ENCODE results near the gene RPTOR.
"Not testable (repeated sequence)": the region's sequence is repeated elsewhere in the genome, so short reads cannot be mapped to it uniquely, and the experiment has no call there.

RPTOR gene

DNA sequence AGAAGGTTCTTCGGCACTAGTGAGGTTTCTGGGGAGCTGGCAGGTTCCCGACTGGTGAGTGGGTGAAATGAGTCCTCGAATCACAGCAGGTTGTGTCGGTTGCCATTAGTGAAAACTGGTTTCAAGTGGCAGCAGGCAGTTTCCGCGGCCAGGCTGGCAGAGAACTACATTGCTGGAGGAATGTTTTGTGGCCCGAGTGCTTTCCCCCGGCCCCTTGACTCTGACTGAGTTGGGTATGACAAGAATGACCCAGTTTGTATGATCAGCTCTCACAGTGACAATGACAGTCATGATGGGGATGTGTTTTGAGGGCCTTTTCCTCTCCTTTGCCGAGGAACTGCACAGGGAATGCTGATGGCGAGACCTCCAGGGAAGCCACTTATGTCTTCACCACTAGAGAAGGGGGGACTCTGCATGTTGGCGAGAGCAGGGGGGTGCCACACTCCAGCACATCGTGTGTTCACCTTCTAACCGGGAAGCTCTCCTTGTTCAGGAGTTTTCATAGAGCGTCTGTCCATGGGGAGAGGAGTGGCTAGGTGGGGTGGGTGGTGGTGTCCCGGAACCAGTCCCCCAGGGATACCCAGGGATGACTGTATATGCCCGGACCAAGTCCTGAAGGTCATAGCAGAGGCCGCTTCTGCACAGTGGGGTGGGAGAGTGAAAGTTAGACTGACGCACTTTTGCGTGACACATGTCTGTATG is 241.0 kb downstream of the RPTOR start:
- DNase-seq (ENCODE audit: low read depth) = no peak

DNA sequence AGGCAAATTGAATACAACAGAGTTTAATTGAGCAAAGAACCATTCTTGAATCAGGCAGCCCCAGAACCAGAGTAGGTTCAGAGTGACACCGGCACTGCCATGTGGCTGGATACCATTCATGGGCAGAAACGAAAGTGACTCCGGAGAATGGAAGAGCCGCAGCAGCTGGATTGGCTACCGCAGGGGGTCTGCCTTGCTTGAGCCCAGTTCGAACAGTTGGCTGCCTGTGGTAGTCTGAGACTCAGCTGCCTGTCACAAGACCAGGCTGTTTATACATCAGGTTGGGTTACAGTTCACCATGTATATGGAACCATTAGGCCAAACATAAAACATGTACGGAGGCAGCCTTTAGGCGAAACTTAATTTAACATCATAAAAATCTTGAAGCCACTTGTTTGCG is 241.8 kb downstream of the RPTOR start:
- DNase-seq (ENCODE audit: low read depth) = no peak

GRCh38 chr17:80786887-80787286 is 242.2 kb downstream of the RPTOR start:
- DNase-seq (ENCODE audit: low read depth) = no peak

GRCh38 chr17:80787881-80788280 is 243.2 kb downstream of the RPTOR start:
- DNase-seq (ENCODE audit: low read depth) = no peak

GRCh38 chr17:80789356-80789902 is 244.8 kb downstream of the RPTOR start:
- DNase-seq (ENCODE audit: low read depth) = no peak

DNA sequence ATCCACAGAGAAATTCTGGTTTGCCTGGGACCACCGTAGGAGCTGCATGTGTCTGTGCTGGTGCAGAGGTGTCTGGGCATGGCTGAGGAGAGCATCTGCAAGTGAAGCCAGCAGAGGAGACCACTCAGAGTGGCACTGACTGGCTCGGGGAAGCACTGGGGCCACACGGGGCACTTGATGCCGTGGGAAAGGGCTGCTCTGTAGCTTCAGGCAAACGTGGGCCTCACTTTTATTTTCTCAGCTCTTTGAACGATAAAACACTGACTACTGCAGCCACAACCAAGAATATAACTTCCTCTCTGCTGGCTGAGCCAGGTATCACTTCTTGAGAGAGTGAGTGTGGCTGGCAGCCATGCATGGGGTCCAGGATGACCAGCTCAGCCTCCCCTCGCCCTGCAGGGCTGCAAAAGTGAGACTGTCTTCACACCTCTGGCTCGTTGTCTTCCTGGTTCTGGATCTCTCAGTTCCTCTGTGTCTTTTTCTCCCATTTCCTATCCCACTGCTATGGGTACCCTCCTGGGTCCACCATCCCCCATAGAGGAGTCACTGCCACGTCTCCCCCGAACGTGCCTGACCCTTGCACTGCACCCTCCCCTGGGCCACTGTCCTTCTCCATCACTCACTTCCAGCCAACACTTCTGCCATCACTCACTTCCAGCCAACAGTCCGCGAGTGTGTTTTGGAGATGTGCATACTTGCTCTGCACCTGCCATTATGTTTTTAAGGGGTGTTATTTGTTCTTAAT is 245.6 kb downstream of the RPTOR start:
- no peak for DNase-seq (ENCODE audit: low read depth)

DNA sequence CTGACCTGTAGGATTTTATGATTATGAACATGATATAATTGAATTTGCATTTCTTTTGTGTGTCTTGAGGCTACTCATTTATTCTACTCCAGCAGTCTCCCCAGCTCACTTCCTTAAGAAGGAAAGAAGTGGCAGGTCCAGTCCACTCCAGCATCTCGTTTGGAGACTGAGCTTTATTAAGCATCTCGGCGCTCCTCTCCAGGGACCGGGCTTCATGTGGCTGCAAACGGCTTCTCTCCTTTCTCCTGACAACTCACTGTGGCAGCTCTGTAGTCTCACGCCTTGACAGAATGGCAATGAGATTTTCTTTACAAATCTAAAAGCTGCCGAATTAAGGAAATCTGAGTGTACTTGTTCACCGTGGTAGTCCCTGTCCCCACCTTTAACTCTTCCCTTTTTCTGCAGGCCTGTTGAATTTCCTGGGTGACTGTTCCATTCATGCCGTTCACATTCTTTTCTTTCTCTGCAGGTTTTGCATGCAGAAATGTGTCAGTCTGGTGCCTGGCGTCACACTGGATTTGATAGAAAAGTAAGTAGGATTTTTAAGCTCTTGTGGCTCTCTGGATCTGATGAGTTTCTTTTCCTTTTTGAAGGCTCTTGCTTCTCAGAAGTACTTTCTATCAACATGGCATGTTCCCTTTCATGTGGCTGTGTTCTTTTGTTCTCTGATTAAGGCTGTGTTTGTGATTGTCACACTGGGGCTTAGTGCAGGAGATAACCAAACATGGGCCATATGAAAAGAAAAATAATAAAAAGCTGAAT is 246.5 kb downstream of the RPTOR start:
- no peak for DNase-seq (ENCODE audit: low read depth)

DNA sequence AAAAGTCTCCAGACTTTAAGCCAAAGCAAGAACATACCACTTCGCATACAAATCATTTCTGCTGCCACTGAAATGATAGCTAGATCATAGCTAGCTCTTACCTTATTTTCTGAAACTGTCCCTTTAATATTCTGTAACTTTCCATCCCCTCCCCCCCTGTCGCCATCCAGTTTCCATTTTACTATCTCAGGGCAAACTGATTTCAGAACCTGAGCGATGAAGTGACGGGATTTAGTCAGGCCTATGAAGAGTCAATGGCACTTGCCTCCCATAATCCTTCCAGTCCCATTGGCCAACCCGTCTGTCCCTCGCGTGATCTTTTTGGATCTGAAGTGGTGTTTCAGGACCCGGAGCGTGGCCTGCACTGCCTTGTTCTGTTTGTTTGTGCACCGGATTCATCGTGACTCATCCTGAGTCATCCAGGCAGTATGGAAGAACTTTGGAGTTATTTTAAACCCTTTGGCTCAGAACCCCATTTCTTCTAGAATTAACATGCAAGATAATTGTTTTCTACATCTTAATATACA is 247.2 kb downstream of the RPTOR start:
- no peak for DNase-seq (ENCODE audit: low read depth)

DNA sequence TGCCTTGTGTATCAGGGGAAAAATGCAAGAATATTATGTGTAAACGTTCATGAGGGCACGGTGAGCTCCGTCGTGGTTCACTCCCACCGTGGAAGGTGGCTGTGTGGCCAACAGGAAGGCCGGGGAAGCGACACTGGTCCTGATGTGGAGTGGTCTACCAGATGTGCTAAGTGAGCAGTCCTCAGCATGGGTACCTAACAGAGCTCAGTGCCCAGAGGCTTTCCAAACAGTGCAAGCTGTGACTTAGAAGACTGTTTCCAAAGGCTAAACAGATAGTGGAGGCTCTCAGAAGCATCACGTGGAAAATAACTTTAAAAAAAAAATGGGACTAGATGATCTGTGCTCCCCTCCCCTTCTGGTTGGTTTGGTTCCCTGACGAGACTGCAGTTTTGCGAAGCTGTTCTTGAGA is 247.7 kb downstream of the RPTOR start:
- no peak for DNase-seq (ENCODE audit: low read depth)

GRCh38 chr17:80793421-80793820 is 248.8 kb downstream of the RPTOR start:
- no peak for DNase-seq (ENCODE audit: low read depth)

DNA sequence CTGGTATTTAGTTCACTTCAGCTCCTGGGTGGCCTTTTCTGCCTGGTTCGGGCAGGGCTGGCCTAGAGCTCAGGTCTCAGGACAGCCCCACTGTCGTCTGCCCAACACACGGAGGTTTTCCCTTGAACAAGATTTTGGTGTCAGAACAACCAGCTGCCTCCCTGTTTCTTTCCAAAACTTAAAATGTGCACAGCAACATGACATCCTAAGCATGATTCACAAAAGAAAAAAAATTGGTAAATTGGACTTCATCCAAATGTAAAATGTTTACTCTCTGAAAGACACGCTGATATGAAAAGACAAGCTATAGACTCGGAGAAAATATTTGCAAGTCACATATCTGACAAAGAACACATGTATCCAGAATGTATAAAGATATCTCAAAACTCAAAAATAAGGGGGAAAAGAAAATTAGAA is 249.2 kb downstream of the RPTOR start:
- no peak for DNase-seq (ENCODE audit: low read depth)

GRCh38 chr17:80794281-80795089 is 249.8 kb downstream of the RPTOR start:
- no peak for DNase-seq (ENCODE audit: low read depth)

DNA sequence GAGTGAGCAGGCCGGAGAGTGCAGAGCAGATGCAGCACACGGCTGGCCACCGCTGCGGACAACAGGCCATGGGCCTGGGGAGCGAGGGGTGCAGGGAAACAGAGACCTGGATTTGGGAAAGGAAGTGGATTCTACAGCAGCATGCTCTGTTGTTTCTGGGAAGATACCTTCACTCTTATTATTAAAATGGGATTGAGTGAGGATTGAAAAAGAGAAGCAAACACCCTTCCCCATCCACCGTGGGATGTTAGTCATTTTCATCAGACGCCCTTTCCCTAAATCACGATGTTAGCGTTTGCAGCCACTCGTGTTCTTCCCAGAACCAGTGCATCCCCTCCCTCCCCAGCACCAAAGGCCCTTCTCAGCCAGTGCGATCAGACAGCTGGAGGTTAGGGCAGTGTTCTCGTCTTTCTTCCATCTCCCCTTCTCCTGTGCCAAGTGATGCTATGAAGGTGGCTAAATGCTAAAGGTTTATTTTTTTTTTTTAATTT is 250.5 kb downstream of the RPTOR start:
- DNase-seq (ENCODE audit: low read depth) = no peak

- DNase-seq (ENCODE audit: low read depth) = no peak
These were observed 251.1 kb downstream of the RPTOR start for GRCh38 chr17:80795754-80796153.

- no peak for DNase-seq (ENCODE audit: low read depth)
These were observed 251.8 kb downstream of the RPTOR start for GRCh38 chr17:80796430-80796861.

DNA sequence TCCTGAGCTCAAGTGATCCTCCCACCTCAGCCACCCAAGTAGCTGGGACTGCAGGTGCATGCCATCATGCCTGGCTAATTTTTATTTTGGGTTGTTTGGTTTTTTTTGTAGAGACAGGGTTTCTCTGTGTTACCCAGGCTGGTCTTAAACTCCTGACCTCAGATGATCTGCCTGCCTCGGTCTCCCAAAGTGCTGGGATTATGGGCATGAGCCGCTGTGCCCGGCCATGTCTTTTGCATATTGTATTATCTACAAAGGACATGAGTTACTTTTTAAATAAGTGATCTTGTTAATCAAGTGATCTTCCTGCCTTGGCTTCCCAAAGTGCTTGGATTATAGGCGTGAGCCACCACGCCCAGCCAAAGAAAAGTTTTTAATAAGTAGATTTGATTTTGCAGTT is 252.6 kb downstream of the RPTOR start:
- DNase-seq (ENCODE audit: low read depth) = not testable (repeated sequence)

DNA sequence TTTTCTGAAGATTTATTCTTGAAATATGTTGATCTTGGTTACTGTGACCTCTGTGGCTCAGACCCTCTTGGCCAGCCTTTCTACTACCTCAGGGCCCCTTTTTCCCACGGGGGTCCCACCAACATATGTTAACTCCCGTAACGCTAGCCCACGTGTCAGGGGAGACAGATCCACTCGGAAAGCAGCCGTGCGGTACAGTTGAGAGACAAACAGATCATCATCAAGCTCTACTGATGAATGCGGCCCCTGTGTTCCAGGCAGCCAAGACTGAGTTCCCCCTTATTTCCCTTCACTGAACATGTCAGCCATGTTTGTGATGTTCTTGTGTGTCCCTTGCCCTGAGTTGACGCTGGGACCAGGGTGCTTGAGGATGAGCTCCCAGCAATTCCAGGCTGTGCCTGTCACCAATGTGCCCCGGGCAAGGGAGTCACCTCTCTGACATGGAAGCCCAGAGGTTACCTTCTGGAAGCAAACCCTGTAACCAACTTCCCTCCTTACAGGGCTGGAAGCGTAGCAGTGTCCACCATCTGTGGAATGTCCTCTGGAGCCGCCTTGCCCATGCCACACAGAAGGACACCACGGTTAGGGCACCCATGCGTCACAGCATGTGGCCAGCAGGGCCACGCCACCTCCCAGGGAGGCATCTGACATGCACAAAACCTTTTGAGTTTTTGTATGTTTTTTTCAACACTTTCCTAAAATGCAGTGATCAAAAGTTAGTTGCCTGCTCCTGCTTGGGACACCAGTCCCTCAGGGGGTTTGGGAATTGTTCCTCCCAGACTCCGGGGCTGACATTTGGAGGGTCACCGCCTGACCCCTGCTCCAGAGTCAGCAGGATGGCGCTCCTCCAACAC is 253.3 kb downstream of the RPTOR start:
- no peak for DNase-seq (ENCODE audit: low read depth)

DNA sequence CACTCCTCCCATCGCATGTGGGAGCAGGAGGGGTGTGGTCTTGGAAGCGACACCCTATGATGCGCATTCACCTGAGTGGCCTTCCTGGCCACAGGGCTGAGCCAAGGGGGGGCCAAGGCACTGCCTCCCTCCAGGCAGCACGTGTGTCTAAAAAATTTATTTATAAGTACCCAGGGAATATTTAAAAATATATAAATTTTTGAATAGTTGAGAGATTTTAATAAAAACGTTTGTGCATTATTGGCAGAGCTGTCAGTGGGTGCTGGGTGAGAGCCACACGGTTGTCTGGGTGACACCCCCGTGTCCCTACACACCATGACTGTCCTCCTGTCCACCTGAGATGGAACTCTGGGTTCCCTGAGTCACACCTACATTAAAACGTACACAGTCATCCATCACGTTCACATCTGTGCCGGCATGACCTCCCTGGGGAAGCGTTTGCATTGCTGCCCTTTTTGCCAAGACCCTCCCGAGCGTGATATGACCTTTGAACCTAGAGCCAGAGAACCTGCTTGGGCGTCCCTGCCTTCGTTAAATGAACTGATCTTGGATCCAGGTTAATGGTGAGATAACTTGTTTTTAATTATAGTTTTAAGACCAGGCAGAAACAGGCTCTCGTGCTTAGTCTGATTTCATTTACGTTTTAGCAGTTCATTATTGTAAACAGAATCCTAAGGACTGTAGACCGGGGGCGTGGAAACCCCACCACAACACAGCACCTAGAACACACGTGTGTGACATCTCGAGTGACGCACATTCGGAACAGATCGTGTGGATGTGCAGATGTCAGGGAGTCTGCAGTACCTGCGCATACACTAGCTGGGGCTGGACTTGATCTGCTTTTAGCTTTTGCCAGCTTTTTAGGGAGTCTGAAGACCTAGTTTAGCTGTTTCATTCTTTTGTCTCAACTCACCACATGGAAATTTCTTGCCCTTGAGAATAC is 254.2 kb downstream of the RPTOR start:
- no peak for DNase-seq (ENCODE audit: low read depth)

All from stimulated activated CD8-positive, alpha-beta memory T cell treated with anti-CD3 and anti-CD28 coated beads, Interleukin-4, amount 100 ng/mL, for 24 hours (primary cell).